HCT116 (cell line): ENCODE data around the gene RNASEL. TPM values are rescaled to one million over a fixed set of nuclear protein-coding genes. Genes with fewer than 3 reads are reported as not detected.
A peak's percentile ranks its signal among the peaks of the same experiment; 100 is the strongest.

Experiments
- ATAC-seq: fragments of 200-7000 bp; cut with Tn5 transposase; 2 replicates; pipeline ENCODE4 v1.9.1; 2020; ENCODE audit warnings: mild to moderate bottlenecking, moderate library complexity
- Bru-seq: library from RNA; stranded (reverse); fragments of 400-500 nt; gene quantifications from one replicate; lab custom pipeline; 2021; lab: Mats Ljungman, UMichigan
- BruChase-seq, 2 experiments: library from RNA; stranded (reverse); fragments of 400-500 nt; gene quantifications; one replicate each; lab custom pipeline; 2021; lab: Mats Ljungman, UMichigan
- BruUV-seq: library from RNA; stranded (reverse); fragments of 400-500 nt; replicated peaks from 2 replicates; lab custom pipeline; 2021; lab: Mats Ljungman, UMichigan
- CTCF ChIA-PET: fragments of 300-600 bp; sonication (Branson Sonifier 250); formaldehyde crosslinking; loops from one replicate; lab custom pipeline; 2021; ENCODE audit warnings: antibody characterized with exemption; lab: Charles Lee
- POLR2A ChIA-PET: fragments of 300-600, 350-600 bp; sonication (Branson Sonifier 250); formaldehyde crosslinking; loops from one replicate; lab custom pipeline; 2021; ENCODE audit warnings: antibody characterized with exemption; lab: Charles Lee
- RAD21 ChIA-PET, 2 experiments: fragments of 300-600 bp; sonication (Branson Sonifier 250); formaldehyde crosslinking; loops; one replicate each; lab custom pipeline; 2023; ENCODE audit warnings: low total read pairs in 2 of 2; ENCODE audit not compliant: uncharacterized antibody in 2 of 2, unreplicated experiment in 2 of 2, low non-redundant PET in 1 of 2; lab: Charles Lee
- DNase-seq: peaks from one replicate; pipeline ENCODE4 v3.0.0-alpha.2; 2010; ENCODE audit warnings: low read depth, low spot score
- H2AFZ ChIP-seq: fragments of 200-600 bp; shearing (Covaris generic), sonication (generic); 2 replicates; pipeline ENCODE4 v1.6.1; 2017; ENCODE audit warnings: low read depth, mixed run types, mixed read lengths, antibody characterized with exemption, low read length; ENCODE audit not compliant: poor library complexity, severe bottlenecking
- H3K27ac ChIP-seq: 2 replicates; pipeline ENCODE4 v1.5.1; 2012; ENCODE audit warnings: low read depth, low read length
- H3K27me3 ChIP-seq: fragments of 200-600 bp; sonication (generic); 2 replicates; pipeline ENCODE4 v1.6.1; 2016; ENCODE audit warnings: mixed run types, low read length, mixed read lengths; ENCODE audit not compliant: insufficient read depth
- H3K36me3 ChIP-seq, 2 experiments: fragments of 200-500 bp in 1 of 2; fragments of 200-600 bp in 1 of 2; sonication (Bioruptor generic) in 1 of 2; sonication (generic) in 1 of 2; 2 replicates each; pipeline versions ENCODE4 v1.5.1 to v1.6.1; 2014 to 2016; ENCODE audit warnings: low read length in 2 of 2, inconsistent platforms in 1 of 2, mixed read lengths in 1 of 2, mixed run types in 1 of 2; ENCODE audit not compliant: insufficient read depth in 2 of 2, control insufficient read depth in 1 of 2
- H3K4me1 ChIP-seq, 2 experiments: fragments of 200-600 bp in 1 of 2; sonication (generic) in 1 of 2; 2 replicates each; pipeline versions ENCODE4 v1.5.1 to v1.6.1; 2012 to 2017; ENCODE audit warnings: low read length in 2 of 2, inconsistent platforms in 1 of 2, mild to moderate bottlenecking in 1 of 2, mixed read lengths in 1 of 2, mixed run types in 1 of 2, moderate library complexity in 1 of 2; ENCODE audit not compliant: insufficient read depth in 2 of 2, control insufficient read depth in 1 of 2
- H3K4me2 ChIP-seq: fragments of 200-600 bp; sonication (generic); 2 replicates; pipeline ENCODE4 v1.6.1; 2017; ENCODE audit warnings: mixed run types, low read length, mixed read lengths
- H3K4me3 ChIP-seq, 2 experiments: fragments of 200-600 bp in 1 of 2; sonication (generic) in 1 of 2; replicated peaks in 1 of 2; 2 replicates each; pipeline ENCODE4 v1.5.1; 2011 to 2016; ENCODE audit warnings: low read length in 2 of 2, control low read depth in 1 of 2, low read depth in 1 of 2, mild to moderate bottlenecking in 1 of 2, mixed read lengths in 1 of 2, mixed run types in 1 of 2
- H3K79me2 ChIP-seq: fragments of 200-600 bp; sonication (generic); 2 replicates; pipeline ENCODE4 v1.6.1; 2017; ENCODE audit warnings: mild to moderate bottlenecking, mixed run types, low read length, moderate library complexity, mixed read lengths; ENCODE audit not compliant: insufficient read depth
- H3K9ac ChIP-seq: fragments of 200-600 bp; sonication (generic); 2 replicates; pipeline ENCODE4 v1.6.1; 2016; ENCODE audit warnings: low read length, mixed read lengths
- H3K9me2 ChIP-seq: fragments of 200-600 bp; sonication (generic), shearing (Covaris generic); 2 replicates; pipeline ENCODE4 v1.6.1; 2017; ENCODE audit warnings: mixed run types, mild to moderate bottlenecking, moderate library complexity; ENCODE audit not compliant: insufficient read depth
- H3K9me3 ChIP-seq, 2 experiments: fragments of 200-500 bp in 1 of 2; fragments of 200-600 bp in 1 of 2; sonication (Bioruptor generic) in 1 of 2; sonication (generic) in 1 of 2; 2 replicates each; pipeline ENCODE4 v1.6.1; 2014 to 2017; ENCODE audit warnings: low read length in 2 of 2, mixed read lengths in 2 of 2, inconsistent platforms in 1 of 2, low read depth in 1 of 2, mild to moderate bottlenecking in 1 of 2, mixed run types in 1 of 2, moderate library complexity in 1 of 2; ENCODE audit not compliant: control insufficient read depth in 1 of 2, insufficient read depth in 1 of 2
- H4K20me1 ChIP-seq: fragments of 200-600 bp; sonication (generic), shearing (Covaris generic); 2 replicates; pipeline ENCODE4 v1.6.1; 2017; ENCODE audit warnings: mixed run types, mild to moderate bottlenecking, moderate library complexity; ENCODE audit not compliant: insufficient read depth
- ATF3 ChIP-seq: IDR thresholded peaks from 2 replicates; pipeline ENCODE4 v1.6.1; 2012
- CBX3 ChIP-seq: IDR thresholded peaks from 2 replicates; pipeline ENCODE4 v1.6.1; 2012; ENCODE audit warnings: low read depth
- CEBPB ChIP-seq: IDR thresholded peaks from 2 replicates; pipeline ENCODE4 v1.6.1; 2012; ENCODE audit warnings: low read depth
- CTCF ChIP-seq, 3 experiments: fragments of 200-600 bp in 1 of 3; sonication (generic) in 1 of 3; IDR thresholded peaks in 2 of 3; conservative IDR thresholded peaks in 1 of 3; 2 replicates each; pipeline ENCODE4 v1.5.1; 2012 to 2017; ENCODE audit warnings: low read depth in 2 of 3, low read length in 2 of 3, antibody characterized with exemption in 1 of 3, borderline replicate concordance in 1 of 3, control low read depth in 1 of 3, mild to moderate bottlenecking in 1 of 3, mixed read lengths in 1 of 3, mixed run types in 1 of 3, moderate library complexity in 1 of 3; ENCODE audit not compliant: insufficient read depth in 1 of 3
- ELF1 ChIP-seq: IDR thresholded peaks from 2 replicates; pipeline ENCODE4 v1.6.1; 2012; ENCODE audit warnings: low read depth, borderline replicate concordance
- EZH2phosphoT487 ChIP-seq: fragments of 200-600 bp; IDR thresholded peaks from 2 replicates; pipeline ENCODE4 v1.6.1; 2018; ENCODE audit warnings: antibody characterized with exemption, borderline replicate concordance
- FOSL1 ChIP-seq: IDR thresholded peaks from 2 replicates; pipeline ENCODE4 v1.6.1; 2012; ENCODE audit warnings: low read depth
- JUND ChIP-seq: IDR thresholded peaks from 2 replicates; pipeline ENCODE4 v1.6.1; 2012
- MAX ChIP-seq: IDR thresholded peaks from 2 replicates; pipeline ENCODE4 v1.6.1; 2012
- POLR2A ChIP-seq: IDR thresholded peaks from 2 replicates; pipeline ENCODE4 v1.7.0; 2011; ENCODE audit warnings: borderline replicate concordance; ENCODE audit not compliant: insufficient read depth, insufficient read length; ENCODE audit errors: extremely low read depth
- RAD21 ChIP-seq: IDR thresholded peaks from 2 replicates; pipeline ENCODE4 v1.6.1; 2012; ENCODE audit warnings: low read depth, mild to moderate bottlenecking
- SIN3A ChIP-seq: IDR thresholded peaks from 2 replicates; pipeline ENCODE4 v1.6.1; 2012; ENCODE audit warnings: low read depth
- SP1 ChIP-seq: IDR thresholded peaks from 2 replicates; pipeline ENCODE4 v1.6.1; 2012; ENCODE audit warnings: low read depth
- SRF ChIP-seq: IDR thresholded peaks from 2 replicates; pipeline ENCODE4 v1.6.1; 2012; ENCODE audit warnings: low read depth
- TCF7L2 ChIP-seq: IDR thresholded peaks from 2 replicates; pipeline ENCODE4 v1.7.0; 2011; ENCODE audit warnings: borderline replicate concordance, inconsistent platforms; ENCODE audit not compliant: insufficient read depth, insufficient read length; ENCODE audit errors: extremely low read depth
- YY1 ChIP-seq: IDR thresholded peaks from 2 replicates; pipeline ENCODE4 v1.6.1; 2011; ENCODE audit warnings: low read length, low read depth, moderate library complexity, mild to moderate bottlenecking; ENCODE audit not compliant: insufficient replicate concordance; ENCODE audit errors: extremely low read depth
- ZBTB33 ChIP-seq: IDR thresholded peaks from 2 replicates; pipeline ENCODE4 v1.6.1; 2011; ENCODE audit warnings: mild to moderate bottlenecking, low read length, moderate library complexity; ENCODE audit not compliant: insufficient replicate concordance; ENCODE audit errors: extremely low read depth
- ZFX ChIP-seq: fragments of 450-650 bp; IDR thresholded peaks from 2 replicates; pipeline ENCODE4 v1.6.1; 2017
- ZNF274 ChIP-seq: fragments of 200-500 bp; sonication (Bioruptor generic); IDR thresholded peaks from 2 replicates; pipeline ENCODE4 v1.6.1; 2014; ENCODE audit warnings: mild to moderate bottlenecking, low read depth, low read length, inconsistent platforms
- intact Hi-C: fragments of 100-400 bp; cut with micrococcal nuclease; formaldehyde crosslinking; loops from 2 replicates; pipeline ENCODE4 v1.10.0; 2022
- long read RNA-seq: library from polyadenylated mRNA; unstranded; transcript quantifications from one replicate; pipeline ENCODE4 v2.0.0, GENCODE V29; 2021; ENCODE audit not compliant: unreplicated experiment
- polyA plus RNA-seq: library from polyadenylated mRNA; unstranded; fragments of >200 nt; gene quantifications from 2 replicates; pipeline ENCODE4 v1.2.1, GENCODE V29; 2012; ENCODE audit warnings: missing spikeins
- total RNA-seq: library from RNA; stranded (reverse); gene quantifications from one replicate; pipeline ENCODE4 v1.2.1, GENCODE V29; 2021; ENCODE audit not compliant: unreplicated experiment

RNASEL gene
- total RNA-seq = 2.9 TPM
- polyA plus RNA-seq = 1.6 and 2.0 TPM in 2 replicates
- Bru-seq, nascent RNA = percentile 44 among the genes with signal in this experiment
- percentile 42 among the genes with signal in this experiment for BruChase-seq, experiment 1, labeled RNA remaining after a 6-hour chase
- BruChase-seq, experiment 2, labeled RNA remaining after a 2-hour chase = percentile 58 among the genes with signal in this experiment
- long read RNA-seq, full-length matches to known transcripts = 3 of 9 reads
- long read RNA-seq, partial matches to known transcripts = 3 of 9 reads
- long read RNA-seq, other reads (novel, unspliced or antisense) = 3 of 9 reads

GRCh38 chr1:182588500-182589396 lies at the start of gene RNASEL:
RNASEL (minus strand) TSS chr1:182589256; CDS start chr1:182586806, 2,450 bp downstream.
- ChIA-PET CTCF (interaction anchor here (1.2 to 1.8 kb wide), 4 partner anchors 104 to 198 kb away, joined by 4 to 7 read pairs (median 6); no protein-coding TSS in a partner anchor), RAD21 (interaction anchor here in 1 of 2 experiments (0.8 kb wide), 1 partner anchor 194 kb away, joined by 3 read pairs; no protein-coding TSS in a partner anchor), POLR2A (interaction anchor here (0.5 to 1.7 kb wide), 4 partner anchors 9 to 1566 kb away, joined by 3 to 5 read pairs (median 4); no protein-coding TSS in a partner anchor)
- TSS peak; percentile 81 for BruUV-seq
- Histone ChIP-seq H3K4me1 (peaks cover 0 to 13% of the 10 kb centered on the region in 2 experiments; a peak in 2 of 4 replicates), H4K20me1 (no peaks in the 10 kb centered on the region), H3K9me2 (no peaks in the 10 kb centered on the region), H3K36me3 (no peaks in the 10 kb centered on the region), H2AFZ (peak within 1 kb of the TSS; percentile 91), H3K27me3 (no peaks in the 10 kb centered on the region), H3K4me2 (peak within 1 kb of the TSS; percentile 82), H3K9ac (peak within 1 kb of the TSS; percentile 62), H3K27ac (peak within 1 kb of the TSS; percentile 65), H3K9me3 (no peaks in the 10 kb centered on the region), H3K4me3 (peak within 1 kb of the TSS; percentile 63 to 69), H3K79me2 (no peaks in the 10 kb centered on the region)
- peak; percentile 35 for DNase-seq
- intact Hi-C loops = no loop called here
- peak; percentile 99 for ATAC-seq
- TF ChIP-seq RAD21 (no peak), SIN3A (no peak), ATF3 (no peak), CEBPB (no peak), EZH2phosphoT487 (no peak), CBX3 (no peak), MAX (no peak), TCF7L2 (no peak), SP1 (no peak; the same call in 1 of the 2 replicates), POLR2A (peak; percentile 54), SRF (no peak), CTCF (IDR thresholded peaks at IDR 0.05 in 2 of 3, conservative IDR thresholded peaks at IDR 0.05 in 1 of 3; ENCODE audit: borderline replicate concordance in 1 of 3, insufficient read depth in 1 of 3, low read depth in 2 of 3, low read length in 2 of 3) (no peak), JUND (0 out of 2 replicates have a peak, but pooled peaks have one; percentile 29), ZNF274 (no peak), YY1 (no peak), FOSL1 (no peak), ZBTB33 (no peak), ELF1 (peak; percentile 28; the same call in 1 of the 2 replicates), ZFX (no peak)
